OCI-LY3 (cell line): ENCODE results near the gene RFXAP.

Experiments
- H2AFZ ChIP-seq: fragments of 200-600, 300-600 bp; shearing (Covaris generic); 2 replicates; pipeline ENCODE4 v1.6.0; 2014; ENCODE audit warnings: antibody characterized with exemption, low read depth, low read length
- H3K27ac ChIP-seq: fragments of 200-600, 300-600 bp; sonication (generic); 2 replicates; pipeline ENCODE4 v1.5.1; 2014; ENCODE audit warnings: mild to moderate bottlenecking, low read length, moderate library complexity, mixed read lengths
- H3K27me3 ChIP-seq: fragments of 200-600, 300-600 bp; sonication (generic); 2 replicates; pipeline ENCODE4 v1.6.1; 2014; ENCODE audit warnings: low read depth, low read length, mixed read lengths
- H3K36me3 ChIP-seq: fragments of 200-600, 300-600 bp; sonication (generic); replicated peaks from 2 replicates; pipeline ENCODE3; 2014; ENCODE audit warnings: low read depth, low read length, mixed read lengths
- H3K4me1 ChIP-seq: fragments of 300-600, 200-600 bp; sonication (generic); 2 replicates; pipeline ENCODE4 v1.6.1; 2014; ENCODE audit warnings: low read length, mixed read lengths
- H3K4me2 ChIP-seq: fragments of 200-600, 300-600 bp; sonication (generic); 2 replicates; pipeline ENCODE4 v1.6.1; 2014; ENCODE audit warnings: low read length, mixed read lengths
- H3K4me3 ChIP-seq: fragments of 300-600, 200-600 bp; sonication (generic); 2 replicates; pipeline ENCODE4 v1.5.1; 2014; ENCODE audit warnings: antibody characterized with exemption, mild to moderate bottlenecking, low read length, moderate library complexity
- H3K79me2 ChIP-seq: fragments of 300-600, 200-600 bp; shearing (Covaris generic); 2 replicates; pipeline ENCODE4 v1.6.1; 2014; ENCODE audit warnings: mild to moderate bottlenecking, low read length, mixed read lengths
- H3K9ac ChIP-seq: fragments of 300-600, 200-600 bp; shearing (Covaris generic); 2 replicates; pipeline ENCODE4 v1.6.0; 2014; ENCODE audit warnings: mild to moderate bottlenecking, low read length, moderate library complexity
- H3K9me3 ChIP-seq: fragments of 200-600, 300-600 bp; shearing (Covaris generic); 2 replicates; pipeline ENCODE4 v1.6.1; 2014; ENCODE audit warnings: low read length, mixed read lengths; ENCODE audit not compliant: insufficient read depth
- H4K20me1 ChIP-seq: fragments of 200-600, 300-600 bp; sonication (generic); 2 replicates; pipeline ENCODE4 v1.6.1; 2016; ENCODE audit warnings: low read length, mixed read lengths; ENCODE audit not compliant: insufficient read depth
- CTCF ChIP-seq: fragments of 200-600, 300-600 bp; sonication (generic); IDR thresholded peaks from 2 replicates; pipeline ENCODE4 v1.5.1; 2014; ENCODE audit warnings: antibody characterized with exemption, low read length, low read depth
- EZH2phosphoT487 ChIP-seq: fragments of 200-600 bp; shearing (Covaris generic); IDR thresholded peaks from 2 replicates; pipeline ENCODE4 v1.6.1; 2018; ENCODE audit warnings: antibody characterized with exemption, mixed run types, low read depth

Gene RFXAP

GRCh38 chr13:36850790-36851438, 31.9 kb downstream of the RFXAP start:
- Histone ChIP-seq H3K9me3 (no peaks in the 10 kb centered on the region), H2AFZ (peak overlapping the region; percentile 78), H3K9ac (peak overlapping the region; percentile 11; the same call in 1 of the 2 replicates), H3K4me3 (0 out of 2 replicates have a peak overlapping the region, but pooled peaks have one; percentile 18), H4K20me1 (no peaks in the 10 kb centered on the region), H3K4me1 (peaks cover 26% of the 10 kb centered on the region), H3K27ac (peak overlapping the region; percentile 7), H3K36me3 (no peaks in the 10 kb centered on the region), H3K79me2 (no peaks in the 10 kb centered on the region), H3K27me3 (no peaks in the 10 kb centered on the region), H3K4me2 (peak overlapping the region; percentile 61)
- TF ChIP-seq EZH2phosphoT487 (no peak), CTCF (peak; percentile 71)

- peaks cover 6% of the 10 kb centered on the region for H3K4me1 ChIP-seq
- no peaks in the 10 kb centered on the region for H3K36me3 ChIP-seq
- H4K20me1 ChIP-seq, result no peaks in the 10 kb centered on the region
- no peak overlapping the region for H3K27ac ChIP-seq
- H3K4me3 ChIP-seq, result no peak overlapping the region
- no peak overlapping the region for H2AFZ ChIP-seq
- no peaks in the 10 kb centered on the region for H3K79me2 ChIP-seq
- H3K9ac ChIP-seq, result no peak overlapping the region
- TF ChIP-seq EZH2phosphoT487 (no peak), CTCF (no peak)
- H3K4me2 ChIP-seq, result no peak overlapping the region
- H3K27me3 ChIP-seq, result no peaks in the 10 kb centered on the region
- H3K9me3 ChIP-seq, result no peaks in the 10 kb centered on the region
Observed at GRCh38 chr13:36857253-36857652, 38.2 kb downstream of the RFXAP start.

DNA sequence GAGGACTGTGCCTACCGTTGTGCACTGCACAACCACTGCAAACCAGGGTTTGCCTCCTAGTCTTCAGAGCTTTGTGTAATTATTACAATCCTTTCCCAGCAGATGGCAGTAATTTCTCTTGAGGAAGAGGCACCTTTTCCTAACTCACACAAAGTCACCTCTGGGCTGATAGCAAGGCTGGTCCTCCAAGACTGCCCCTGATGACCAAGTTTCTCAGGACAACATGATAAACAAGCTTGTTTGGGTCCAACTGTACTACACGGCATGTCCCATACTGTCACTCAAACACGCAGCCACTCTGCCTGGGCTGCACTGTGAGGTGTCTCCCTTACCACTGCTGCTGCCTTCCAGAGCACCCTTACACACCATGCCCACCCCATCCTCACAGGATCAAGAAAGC, 39.3 kb downstream of the RFXAP start:
- peaks cover 2% of the 10 kb centered on the region; the same call in 1 of the 2 replicates for H3K27me3 ChIP-seq
- no peak overlapping the region for H3K4me2 ChIP-seq
- H4K20me1 ChIP-seq, result no peaks in the 10 kb centered on the region
- H3K27ac ChIP-seq, result no peak overlapping the region
- TF ChIP-seq EZH2phosphoT487 (no peak), CTCF (peak; percentile 67)
- H3K79me2 ChIP-seq, result no peaks in the 10 kb centered on the region
- H3K36me3 ChIP-seq, result no peaks in the 10 kb centered on the region
- H3K4me1 ChIP-seq, result no peaks in the 10 kb centered on the region
- H3K9ac ChIP-seq, result no peak overlapping the region
- H3K4me3 ChIP-seq, result no peak overlapping the region
- no peaks in the 10 kb centered on the region for H3K9me3 ChIP-seq
- H2AFZ ChIP-seq, result no peak overlapping the region

- Histone ChIP-seq H3K79me2 (no peaks in the 10 kb centered on the region), H3K36me3 (no peaks in the 10 kb centered on the region), H3K27me3 (peaks cover 12% of the 10 kb centered on the region), H3K9ac (no peak overlapping the region), H3K4me3 (no peak overlapping the region), H3K27ac (no peak overlapping the region), H3K4me1 (no peaks in the 10 kb centered on the region), H2AFZ (no peak overlapping the region), H4K20me1 (no peaks in the 10 kb centered on the region), H3K4me2 (no peak overlapping the region), H3K9me3 (no peaks in the 10 kb centered on the region)
- TF ChIP-seq EZH2phosphoT487, result no peak
- TF ChIP-seq CTCF, result no peak
Observed at GRCh38 chr13:36859259-36859658, 40.2 kb downstream of the RFXAP start.
